Measurements from ENCODE around the gene DPT. TPM values are rescaled to one million over a fixed set of nuclear protein-coding genes. Genes with fewer than 3 reads are reported as not detected.
A peak's percentile ranks its signal among the peaks of the same experiment; 100 is the strongest.

Gene DPT
- total RNA-seq, 1 donor from 2014 or later: not detected

GRCh38 chr1:168752171-168752832 lies 23.3 kb upstream of the DPT start:
- H2AFZ ChIP-seq (ENCODE audit: low read depth, low read length): no peak overlapping the region
- H3K27ac Mint-ChIP-seq (ENCODE audit: unreplicated experiment): no peak overlapping the region
- no peaks in the 10 kb centered on the region for H3K36me3 Mint-ChIP-seq (ENCODE audit: low read depth, unreplicated experiment)
- FAIRE-seq (no peak), DNase-seq (ENCODE audit: low read depth) (peak; percentile 54)
- no peaks in the 10 kb centered on the region for H3K4me1 ChIP-seq (ENCODE audit: insufficient read depth, low read length)
- H3K36me3 ChIP-seq (ENCODE audit: insufficient read depth, low read length): no peaks in the 10 kb centered on the region
- peaks cover 14% of the 10 kb centered on the region for H3K4me1 Mint-ChIP-seq (ENCODE audit: low read depth, unreplicated experiment)
- no peak overlapping the region for H3K27ac ChIP-seq (ENCODE audit: low read depth, low read length)
- TF ChIP-seq EZH2 (IDR thresholded peaks at IDR 0.05; ENCODE audit: insufficient read depth, low read length): no peak
- TF ChIP-seq CTCF (IDR thresholded peaks at IDR 0.05; ENCODE audit: insufficient read depth, low read depth, low read length): no peak
- H3K4me3 Mint-ChIP-seq (ENCODE audit: unreplicated experiment): no peak overlapping the region
- H4K20me1 ChIP-seq (ENCODE audit: insufficient read depth, low read length): no peaks in the 10 kb centered on the region
- no peaks in the 10 kb centered on the region for H3K9me3 Mint-ChIP-seq (ENCODE audit: unreplicated experiment)
- H3K27me3 ChIP-seq (ENCODE audit: insufficient read depth, low read length): no peaks in the 10 kb centered on the region
- H3K27me3 Mint-ChIP-seq (ENCODE audit: low read depth, unreplicated experiment): no peaks in the 10 kb centered on the region
- no peaks in the 10 kb centered on the region for H3K9me3 ChIP-seq (ENCODE audit: insufficient read depth, low read depth, low read length)
- no peak overlapping the region for H3K9ac ChIP-seq (ENCODE audit: low read length)
- H3K79me2 ChIP-seq (ENCODE audit: insufficient read depth, low read length): no peaks in the 10 kb centered on the region
- no peak overlapping the region for H3K4me3 ChIP-seq (ENCODE audit: insufficient read depth, low read depth, low read length)
- no peak overlapping the region for H3K4me2 ChIP-seq (ENCODE audit: low read length)

- Mint-ChIP-seq H3K36me3 (ENCODE audit: low read depth, unreplicated experiment) (no peaks in the 10 kb centered on the region), H3K27ac (ENCODE audit: unreplicated experiment) (peak overlapping the region; percentile 77), H3K9me3 (ENCODE audit: unreplicated experiment) (no peaks in the 10 kb centered on the region), H3K27me3 (ENCODE audit: low read depth, unreplicated experiment) (peaks cover 3% of the 10 kb centered on the region), H3K4me1 (ENCODE audit: low read depth, unreplicated experiment) (peaks cover 14% of the 10 kb centered on the region), H3K4me3 (ENCODE audit: unreplicated experiment) (no peak overlapping the region)
- H4K20me1 ChIP-seq (ENCODE audit: insufficient read depth, low read length): no peaks in the 10 kb centered on the region
- H3K4me2 ChIP-seq (ENCODE audit: low read length): no peak overlapping the region
- H3K36me3 ChIP-seq (ENCODE audit: insufficient read depth, low read length): no peaks in the 10 kb centered on the region
- H3K9me3 ChIP-seq (ENCODE audit: insufficient read depth, low read depth, low read length): no peaks in the 10 kb centered on the region
- H3K4me1 ChIP-seq (ENCODE audit: insufficient read depth, low read length): no peaks in the 10 kb centered on the region
- FAIRE-seq: no peak
- TF ChIP-seq CTCF (IDR thresholded peaks at IDR 0.05; ENCODE audit: insufficient read depth, low read depth, low read length): no peak
- TF ChIP-seq EZH2 (IDR thresholded peaks at IDR 0.05; ENCODE audit: insufficient read depth, low read length): no peak
- no peaks in the 10 kb centered on the region for H3K27me3 ChIP-seq (ENCODE audit: insufficient read depth, low read length)
- H2AFZ ChIP-seq (ENCODE audit: low read depth, low read length): no peak overlapping the region
- DNase-seq (ENCODE audit: low read depth): peak; percentile 50
- H3K4me3 ChIP-seq (ENCODE audit: insufficient read depth, low read depth, low read length): no peak overlapping the region
- H3K9ac ChIP-seq (ENCODE audit: low read length): no peak overlapping the region
- no peaks in the 10 kb centered on the region for H3K79me2 ChIP-seq (ENCODE audit: insufficient read depth, low read length)
- no peak overlapping the region for H3K27ac ChIP-seq (ENCODE audit: low read depth, low read length)
These were observed 22.2 kb upstream of the DPT start for GRCh38 chr1:168751195-168751650.

- Histone ChIP-seq H3K9me3 (ENCODE audit: insufficient read depth, low read depth, low read length) (no peaks in the 10 kb centered on the region), H3K27ac (ENCODE audit: low read depth, low read length) (no peak overlapping the region), H3K4me1 (ENCODE audit: insufficient read depth, low read length) (no peaks in the 10 kb centered on the region), H3K79me2 (ENCODE audit: insufficient read depth, low read length) (no peaks in the 10 kb centered on the region), H3K4me2 (ENCODE audit: low read length) (no peak overlapping the region), H3K9ac (ENCODE audit: low read length) (no peak overlapping the region), H3K4me3 (ENCODE audit: insufficient read depth, low read depth, low read length) (no peak overlapping the region), H3K36me3 (ENCODE audit: insufficient read depth, low read length) (no peaks in the 10 kb centered on the region), H3K27me3 (ENCODE audit: insufficient read depth, low read length) (no peaks in the 10 kb centered on the region), H4K20me1 (ENCODE audit: insufficient read depth, low read length) (no peaks in the 10 kb centered on the region), H2AFZ (ENCODE audit: low read depth, low read length) (no peak overlapping the region)
- TF ChIP-seq EZH2 (IDR thresholded peaks at IDR 0.05; ENCODE audit: insufficient read depth, low read length) (no peak), CTCF (IDR thresholded peaks at IDR 0.05; ENCODE audit: insufficient read depth, low read depth, low read length) (no peak)
- Mint-ChIP-seq H3K27me3 (ENCODE audit: low read depth, unreplicated experiment) (peaks cover 8% of the 10 kb centered on the region), H3K4me1 (ENCODE audit: low read depth, unreplicated experiment) (no peaks in the 10 kb centered on the region), H3K36me3 (ENCODE audit: low read depth, unreplicated experiment) (no peaks in the 10 kb centered on the region), H3K27ac (ENCODE audit: unreplicated experiment) (no peak overlapping the region), H3K9me3 (ENCODE audit: unreplicated experiment) (no peaks in the 10 kb centered on the region), H3K4me3 (ENCODE audit: unreplicated experiment) (no peak overlapping the region)
- FAIRE-seq (no peak), DNase-seq (ENCODE audit: low read depth) (no peak)
These were observed 14.1 kb upstream of the DPT start for GRCh38 chr1:168742994-168743650.
